GM12878 (cell line): ENCODE results near the gene KAZN. TPM values are rescaled to one million over a fixed set of nuclear protein-coding genes. Genes with fewer than 3 reads are reported as not detected.

Experiments used
- ATAC-seq: fragments of 200-7000 bp; cut with Tn5 transposase; 3 replicates; pipeline ENCODE4 v1.9.1; 2020; ENCODE audit warnings: mild to moderate bottlenecking, moderate library complexity
- BruUV-seq: library from RNA; stranded (reverse); fragments of 400-500 nt; replicated peaks from 2 replicates; lab custom pipeline; 2021; lab: Mats Ljungman, UMichigan
- CTCF ChIA-PET: fragments of 300-600 bp; sonication (Branson Sonifier 250); formaldehyde crosslinking; extraction: SDS; loops from one replicate; lab custom pipeline; 2021; ENCODE audit warnings: inconsistent platforms; lab: Yijun Ruan, JAX
- POLR2A ChIA-PET: fragments of 350-600 bp; formaldehyde crosslinking; extraction: SDS; loops from one replicate; lab custom pipeline; 2021; ENCODE audit warnings: inconsistent platforms; lab: Charles Lee
- RAD21 ChIA-PET: fragments of 300-600 bp; sonication (Branson Sonifier 250); formaldehyde crosslinking; loops from one replicate; lab custom pipeline; 2023; ENCODE audit warnings: antibody characterized with exemption; ENCODE audit not compliant: unreplicated experiment; lab: Charles Lee
- SMC1A ChIA-PET: fragments of 300-600 bp; sonication (Branson Sonifier 250); formaldehyde crosslinking; loops from one replicate; lab custom pipeline; 2023; ENCODE audit not compliant: unreplicated experiment, uncharacterized antibody; lab: Charles Lee
- DNase-seq: peaks from one replicate; pipeline ENCODE4 v3.0.0-alpha.2; 2011; ENCODE audit warnings: low read depth, low spot score
- FAIRE-seq: peaks from 3 replicates; lab custom pipeline; 2011; peaks lifted over from hg19 to GRCh38; lab: Jason Lieb, UNC
- H2AFZ ChIP-seq: 2 replicates; pipeline ENCODE4 v1.6.0; 2011; ENCODE audit warnings: low read depth, low read length, control low read depth; ENCODE audit not compliant: control insufficient read depth
- H3K27ac ChIP-seq: 2 replicates; pipeline ENCODE4 v1.5.1; 2011; ENCODE audit warnings: control low read depth; ENCODE audit not compliant: control insufficient read depth, insufficient read depth
- H3K27me3 ChIP-seq, 2 experiments: replicated peaks in 1 of 2; 2 replicates each; pipeline versions ENCODE4 v1.6.0 to v1.6.1; 2011; ENCODE audit warnings: low read length in 1 of 2; ENCODE audit not compliant: control insufficient read depth in 2 of 2, insufficient read depth in 2 of 2
- H3K36me3 ChIP-seq, 2 experiments: 2 replicates each; pipeline ENCODE4 v1.5.1; 2011; ENCODE audit warnings: low read length in 1 of 2; ENCODE audit not compliant: control insufficient read depth in 2 of 2, insufficient read depth in 2 of 2
- H3K4me1 ChIP-seq: 2 replicates; pipeline ENCODE4 v1.6.1; 2011; ENCODE audit warnings: mild to moderate bottlenecking, low read length, moderate library complexity, mixed read lengths; ENCODE audit not compliant: control insufficient read depth, insufficient read depth
- H3K4me2 ChIP-seq: 2 replicates; pipeline ENCODE4 v1.6.0; 2011; ENCODE audit warnings: control low read depth; ENCODE audit not compliant: control insufficient read depth, insufficient read depth
- H3K4me3 ChIP-seq: fragments of 200-600 bp; sonication (generic); 2 replicates; pipeline ENCODE4 v1.5.1; 2016
- H3K79me2 ChIP-seq: 2 replicates; pipeline ENCODE4 v1.6.0; 2011; ENCODE audit warnings: low read length; ENCODE audit not compliant: control insufficient read depth, insufficient read depth
- H3K9ac ChIP-seq: 2 replicates; pipeline ENCODE4 v1.8.0; 2011; ENCODE audit warnings: low read length, control low read depth, mixed read lengths; ENCODE audit not compliant: control insufficient read depth, insufficient read depth
- H3K9me3 ChIP-seq: replicated peaks from 3 replicates; pipeline ENCODE4 v1.5.1; 2011; ENCODE audit warnings: mild to moderate bottlenecking, low read length; ENCODE audit not compliant: control insufficient read depth, insufficient read depth
- H4K20me1 ChIP-seq: 2 replicates; pipeline ENCODE4 v1.6.0; 2011; ENCODE audit not compliant: control insufficient read depth, insufficient read depth
- CHD1 ChIP-seq: IDR thresholded peaks from 2 replicates; pipeline ENCODE4 v1.6.1; 2012; ENCODE audit warnings: low read depth, low read length, improper control_type of control experiment
- NR2C1 ChIP-seq: fragments of 450-650 bp; IDR thresholded peaks from 2 replicates; pipeline ENCODE4 v1.6.1; 2017; ENCODE audit warnings: antibody characterized with exemption, mild to moderate bottlenecking, moderate library complexity
- POU2F2 ChIP-seq: IDR thresholded peaks from 3 replicates; pipeline ENCODE4 v1.6.1; 2011; ENCODE audit warnings: low read depth, mild to moderate bottlenecking, low read length, borderline replicate concordance
- RAD21 ChIP-seq: IDR thresholded peaks from 2 replicates; pipeline ENCODE4 v1.6.1; 2011; ENCODE audit warnings: mild to moderate bottlenecking, low read depth, low read length, moderate library complexity; ENCODE audit not compliant: insufficient read depth
- STAT1 ChIP-seq: fragments of 450-650 bp; conservative IDR thresholded peaks from 2 replicates; pipeline ENCODE4 v1.6.1; 2014; ENCODE audit warnings: antibody characterized with exemption, mild to moderate bottlenecking
- STAT3 ChIP-seq: IDR thresholded peaks from 2 replicates; pipeline ENCODE4 v1.6.1; 2011; ENCODE audit warnings: low read depth, low read length, improper control_type of control experiment
- ZNF217 ChIP-seq: fragments of 450-650 bp; IDR thresholded peaks from 2 replicates; pipeline ENCODE4 v1.6.1; 2017; ENCODE audit warnings: antibody characterized with exemption, mild to moderate bottlenecking
- ZNF384 ChIP-seq: IDR thresholded peaks from 2 replicates; pipeline ENCODE4 v1.6.1; 2012; ENCODE audit warnings: low read depth, mild to moderate bottlenecking, low read length, improper control_type of control experiment, borderline replicate concordance
- WGBS: methylation state at CpG from one replicate; pipeline ENCODE4 v1.1.6; 2016; ENCODE audit warnings: low lambda C conversion rate; ENCODE audit not compliant: insufficient replicate concordance, insufficient coverage; ENCODE audit errors: missing lambda C conversion rate; 5-methylcytosine and 5-hydroxymethylcytosine counted together
- in situ Hi-C: fragments of 300-500 bp; cut with MboI; formaldehyde crosslinking; loops from 9 replicates; pipeline ENCODE4 v1.14.3; 2018; ENCODE audit warnings: mixed read lengths
- intact Hi-C: fragments of 100-400 bp; cut with micrococcal nuclease; formaldehyde crosslinking; loops from one replicate; pipeline ENCODE4 v1.14.2; 2022; ENCODE audit not compliant: unreplicated experiment
- polyA plus RNA-seq, 11 experiments: library from polyadenylated mRNA; depleted of rRNA in 4 of 11; unstranded in 6 of 11; stranded (reverse) in 5 of 11; fragments of >200 nt; fragmentation: Nextera tagmentation in 4 of 11; fragmentation: Illumina TruSeq in 1 of 11; extraction: Ambion mirVana in 4 of 11; extraction: Trizol in 1 of 11; gene quantifications; 1 replicate in 1 of 11; 2 replicates in 10 of 11; pipeline versions ENCODE4 v1.2.1 to v1.2.3, GENCODE V29; 2011 to 2016; ENCODE audit warnings: inconsistent platforms in 2 of 11, missing spikeins in 2 of 11, low read depth in 1 of 11
- total RNA-seq, 4 experiments: library from RNA; depleted of rRNA in 3 of 4; stranded (reverse); fragments of >200 nt in 3 of 4; fragmentation: Illumina TruSeq in 1 of 4; extraction: Trizol in 1 of 4; gene quantifications; 2 replicates each; pipeline versions ENCODE4 v1.2.1 to v1.2.3, GENCODE V29; 2013 to 2021
- TF ChIP-seq, protein P1 (sequence below): fragments of 450-650 bp; IDR thresholded peaks from 2 replicates; pipeline ENCODE4 v1.6.1; 2017; ENCODE audit warnings: mild to moderate bottlenecking
- TF ChIP-seq, protein P2 (sequence below): IDR thresholded peaks from 2 replicates; pipeline ENCODE4 v1.6.1; 2011; ENCODE audit warnings: mild to moderate bottlenecking, low read depth, low read length, moderate library complexity; ENCODE audit not compliant: insufficient replicate concordance
- TF ChIP-seq, protein P3 (sequence below): fragments of 450-650 bp; IDR thresholded peaks from 2 replicates; pipeline ENCODE4 v1.6.1; 2018; ENCODE audit warnings: borderline replicate concordance, mild to moderate bottlenecking; ENCODE audit not compliant: partially characterized antibody

KAZN gene
- total and polyA plus RNA-seq, 10 of the 15 experiments (the other 5 are each of a cell fraction or from before 2014, with no cell fraction given) = 0.72 to 4.0 (median 1.2) TPM

DNA sequence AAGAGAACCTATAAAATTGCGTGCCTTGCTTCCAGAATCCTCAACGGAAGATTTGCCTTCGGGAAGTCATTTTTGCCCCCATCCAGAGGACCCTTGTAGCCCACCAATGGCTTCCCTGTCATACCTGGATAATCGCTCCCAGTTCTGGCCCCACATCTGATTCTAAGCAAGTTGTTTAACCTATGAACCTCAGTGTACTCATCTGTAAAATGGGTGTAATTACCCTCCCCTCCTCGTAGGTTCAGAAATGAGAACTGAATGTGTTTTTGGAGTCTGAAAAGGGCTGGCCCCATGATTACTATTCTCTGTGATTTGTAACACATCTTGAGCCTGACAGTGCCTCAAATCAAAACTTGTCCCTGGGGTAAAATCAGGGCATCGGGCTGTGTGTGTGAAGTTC is 473.5 kb downstream of the KAZN start (continued):
- no peak for TF ChIP-seq ZNF384

DNA sequence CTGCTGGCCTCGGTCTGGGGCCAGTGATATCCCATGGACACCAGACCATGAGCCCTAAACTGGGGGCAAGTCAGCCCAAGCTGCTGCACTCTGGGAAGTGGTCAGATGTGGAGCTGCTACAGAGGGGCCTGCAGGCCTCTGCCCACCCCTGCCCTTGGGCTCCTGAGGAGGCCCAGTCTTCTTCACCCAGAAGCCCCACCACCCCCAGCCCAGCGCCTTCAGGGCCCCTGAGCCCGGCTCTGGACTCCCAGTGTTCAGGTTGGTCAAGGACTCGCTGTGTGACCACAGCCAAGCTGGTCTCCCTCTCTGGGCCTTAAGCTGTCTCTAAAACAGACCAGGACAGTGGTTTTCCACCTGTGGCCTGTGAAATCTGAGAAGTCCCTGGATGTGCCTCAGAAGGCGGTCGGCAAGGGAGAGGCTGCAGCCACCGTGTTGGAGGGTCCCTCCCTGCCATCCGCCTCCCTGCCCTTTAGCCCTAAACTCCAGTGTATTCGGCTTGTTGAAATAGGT is 475.4 kb downstream of the KAZN start:
- Histone ChIP-seq H3K4me2 (no peak overlapping the region), H3K9me3 (no peaks in the 10 kb centered on the region), H4K20me1 (no peaks in the 10 kb centered on the region), H2AFZ (no peak overlapping the region), H3K4me3 (no peak overlapping the region), H3K79me2 (no peaks in the 10 kb centered on the region), H3K36me3 (no peaks in the 10 kb centered on the region), H3K9ac (no peak overlapping the region), H3K27ac (no peak overlapping the region), H3K4me1 (no peaks in the 10 kb centered on the region), H3K27me3 (no peaks in the 10 kb centered on the region; a peak in 1 of 4 replicates)
- SMC1A ChIA-PET = no interaction called here
- POLR2A ChIA-PET = no interaction called here
- no peak for ATAC-seq
- in situ Hi-C loops = no loop called here
- no peak for FAIRE-seq
- intact Hi-C loops = no loop called here
- BruUV-seq = no TSS peak
- TF ChIP-seq STAT3 (no peak), NR2C1 (no peak), RAD21 (no peak), ZNF217 (no peak), STAT1 (no peak), POU2F2 (no peak), CHD1 (no peak)
- TF ChIP-seq, protein P1, sequence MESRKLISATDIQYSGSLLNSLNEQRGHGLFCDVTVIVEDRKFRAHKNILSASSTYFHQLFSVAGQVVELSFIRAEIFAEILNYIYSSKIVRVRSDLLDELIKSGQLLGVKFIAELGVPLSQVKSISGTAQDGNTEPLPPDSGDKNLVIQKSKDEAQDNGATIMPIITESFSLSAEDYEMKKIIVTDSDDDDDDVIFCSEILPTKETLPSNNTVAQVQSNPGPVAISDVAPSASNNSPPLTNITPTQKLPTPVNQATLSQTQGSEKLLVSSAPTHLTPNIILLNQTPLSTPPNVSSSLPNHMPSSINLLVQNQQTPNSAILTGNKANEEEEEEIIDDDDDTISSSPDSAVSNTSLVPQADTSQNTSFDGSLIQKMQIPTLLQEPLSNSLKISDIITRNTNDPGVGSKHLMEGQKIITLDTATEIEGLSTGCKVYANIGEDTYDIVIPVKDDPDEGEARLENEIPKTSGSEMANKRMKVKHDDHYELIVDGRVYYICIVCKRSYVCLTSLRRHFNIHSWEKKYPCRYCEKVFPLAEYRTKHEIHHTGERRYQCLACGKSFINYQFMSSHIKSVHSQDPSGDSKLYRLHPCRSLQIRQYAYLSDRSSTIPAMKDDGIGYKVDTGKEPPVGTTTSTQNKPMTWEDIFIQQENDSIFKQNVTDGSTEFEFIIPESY = no peak
- TF ChIP-seq, protein P2, sequence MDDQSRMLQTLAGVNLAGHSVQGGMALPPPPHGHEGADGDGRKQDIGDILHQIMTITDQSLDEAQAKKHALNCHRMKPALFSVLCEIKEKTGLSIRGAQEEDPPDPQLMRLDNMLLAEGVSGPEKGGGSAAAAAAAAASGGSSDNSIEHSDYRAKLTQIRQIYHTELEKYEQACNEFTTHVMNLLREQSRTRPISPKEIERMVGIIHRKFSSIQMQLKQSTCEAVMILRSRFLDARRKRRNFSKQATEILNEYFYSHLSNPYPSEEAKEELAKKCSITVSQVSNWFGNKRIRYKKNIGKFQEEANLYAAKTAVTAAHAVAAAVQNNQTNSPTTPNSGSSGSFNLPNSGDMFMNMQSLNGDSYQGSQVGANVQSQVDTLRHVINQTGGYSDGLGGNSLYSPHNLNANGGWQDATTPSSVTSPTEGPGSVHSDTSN = no peak
- TF ChIP-seq, protein P3, sequence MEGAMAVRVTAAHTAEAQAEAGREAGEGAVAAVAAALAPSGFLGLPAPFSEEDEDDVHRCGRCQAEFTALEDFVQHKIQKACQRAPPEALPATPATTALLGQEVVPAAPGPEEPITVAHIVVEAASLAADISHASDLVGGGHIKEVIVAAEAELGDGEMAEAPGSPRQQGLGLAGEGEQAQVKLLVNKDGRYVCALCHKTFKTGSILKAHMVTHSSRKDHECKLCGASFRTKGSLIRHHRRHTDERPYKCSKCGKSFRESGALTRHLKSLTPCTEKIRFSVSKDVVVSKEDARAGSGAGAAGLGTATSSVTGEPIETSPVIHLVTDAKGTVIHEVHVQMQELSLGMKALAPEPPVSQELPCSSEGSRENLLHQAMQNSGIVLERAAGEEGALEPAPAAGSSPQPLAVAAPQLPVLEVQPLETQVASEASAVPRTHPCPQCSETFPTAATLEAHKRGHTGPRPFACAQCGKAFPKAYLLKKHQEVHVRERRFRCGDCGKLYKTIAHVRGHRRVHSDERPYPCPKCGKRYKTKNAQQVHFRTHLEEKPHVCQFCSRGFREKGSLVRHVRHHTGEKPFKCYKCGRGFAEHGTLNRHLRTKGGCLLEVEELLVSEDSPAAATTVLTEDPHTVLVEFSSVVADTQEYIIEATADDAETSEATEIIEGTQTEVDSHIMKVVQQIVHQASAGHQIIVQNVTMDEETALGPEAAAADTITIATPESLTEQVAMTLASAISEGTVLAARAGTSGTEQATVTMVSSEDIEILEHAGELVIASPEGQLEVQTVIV = no peak
- 17% methylated on average over 9 of the region's 9 CpGs for WGBS
- CTCF ChIA-PET = no interaction called here
- RAD21 ChIA-PET = no interaction called here
- DNase-seq = no peak
